Caco-2 (cell line): ENCODE measurements around the gene CCDC112. TPM values are rescaled to one million over a fixed set of nuclear protein-coding genes. Genes with fewer than 3 reads are reported as not detected.

ENCODE experiments used
- BruUV-seq: library from RNA; stranded (reverse); fragments of 400-500 nt; replicated peaks from 2 replicates; lab custom pipeline; 2021; lab: Mats Ljungman, UMichigan
- CTCF ChIA-PET: fragments of 300-600 bp; sonication (Branson Sonifier 250); formaldehyde crosslinking; loops from one replicate; lab custom pipeline; 2022; ENCODE audit warnings: antibody characterized with exemption; lab: Charles Lee
- POLR2A ChIA-PET: fragments of 300-600 bp; sonication (Branson Sonifier 250); formaldehyde crosslinking; loops from one replicate; lab custom pipeline; 2022; ENCODE audit warnings: antibody characterized with exemption; lab: Charles Lee
- DNase-seq, 2 experiments: peaks; one replicate each; pipeline versions ENCODE4 v3.0.0 to v3.0.0-alpha.2; 2020 to 2022
- H3K27me3 ChIP-seq: replicated peaks from 2 replicates; pipeline ENCODE4 v1.6.0; 2011; ENCODE audit warnings: low read length; ENCODE audit not compliant: control insufficient read depth, insufficient read depth
- H3K36me3 ChIP-seq: 2 replicates; pipeline ENCODE4 v1.5.1; 2011; ENCODE audit warnings: low read length; ENCODE audit not compliant: control insufficient read depth, insufficient read depth
- H3K4me1 ChIP-seq: fragments of 250-450 bp; sonication (Bioruptor Pico); 2 replicates; pipeline ENCODE4 v1.5.1; 2020; ENCODE audit warnings: mild to moderate bottlenecking
- H3K4me3 ChIP-seq: 2 replicates; pipeline ENCODE4 v1.5.1; 2011; ENCODE audit warnings: low read depth, mild to moderate bottlenecking, control low read depth, low read length
- H3K9me3 ChIP-seq: fragments of 250-450 bp; sonication (Bioruptor Pico); 2 replicates; pipeline ENCODE4 v1.5.1; 2020; ENCODE audit warnings: mild to moderate bottlenecking, moderate library complexity
- H3K27ac Mint-ChIP-seq: one replicate; pipeline ENCODE4 v1.8.0; 2022; ENCODE audit warnings: mixed read lengths; ENCODE audit not compliant: unreplicated experiment
- H3K27me3 Mint-ChIP-seq: one replicate; pipeline ENCODE4 v1.8.0; 2022; ENCODE audit warnings: mixed read lengths; ENCODE audit not compliant: insufficient read depth, unreplicated experiment
- H3K36me3 Mint-ChIP-seq: one replicate; pipeline ENCODE4 v1.8.0; 2022; ENCODE audit warnings: mild to moderate bottlenecking, mixed read lengths; ENCODE audit not compliant: insufficient read depth, unreplicated experiment
- H3K4me1 Mint-ChIP-seq: one replicate; pipeline ENCODE4 v1.8.0; 2022; ENCODE audit warnings: low read depth, mixed read lengths; ENCODE audit not compliant: unreplicated experiment
- H3K4me3 Mint-ChIP-seq: one replicate; pipeline ENCODE4 v1.8.0; 2022; ENCODE audit warnings: mild to moderate bottlenecking, moderate library complexity, mixed read lengths; ENCODE audit not compliant: unreplicated experiment
- H3K9me3 Mint-ChIP-seq: one replicate; pipeline ENCODE4 v1.8.0; 2022; ENCODE audit warnings: mixed read lengths; ENCODE audit not compliant: unreplicated experiment
- intact Hi-C: fragments of 100-400 bp; cut with micrococcal nuclease; formaldehyde crosslinking; loops from one replicate; pipeline ENCODE4 v1.10.0; 2022; ENCODE audit not compliant: unreplicated experiment
- total RNA-seq: library from RNA; stranded (reverse); gene quantifications from 2 replicates; pipeline ENCODE4 v1.2.3, GENCODE V29; 2022
- TF ChIP-seq, protein P1 (sequence below), 2 experiments: fragments of 200-600 bp in 1 of 2; IDR thresholded peaks; 1 replicate in 1 of 2; 2 replicates in 1 of 2; pipeline versions ENCODE4 v1.5.1 to v1.8.0; 2011 to 2022; ENCODE audit warnings: antibody characterized with exemption in 1 of 2, control low read depth in 1 of 2, inconsistent platforms in 1 of 2, low read depth in 1 of 2, low read length in 1 of 2, mild to moderate bottlenecking in 1 of 2, moderate library complexity in 1 of 2; ENCODE audit not compliant: insufficient read depth in 1 of 2, severe bottlenecking in 1 of 2, unreplicated experiment in 1 of 2

CCDC112 gene
- total RNA-seq, 1 experiment from 2014 or later: 2.9 TPM

DNA sequence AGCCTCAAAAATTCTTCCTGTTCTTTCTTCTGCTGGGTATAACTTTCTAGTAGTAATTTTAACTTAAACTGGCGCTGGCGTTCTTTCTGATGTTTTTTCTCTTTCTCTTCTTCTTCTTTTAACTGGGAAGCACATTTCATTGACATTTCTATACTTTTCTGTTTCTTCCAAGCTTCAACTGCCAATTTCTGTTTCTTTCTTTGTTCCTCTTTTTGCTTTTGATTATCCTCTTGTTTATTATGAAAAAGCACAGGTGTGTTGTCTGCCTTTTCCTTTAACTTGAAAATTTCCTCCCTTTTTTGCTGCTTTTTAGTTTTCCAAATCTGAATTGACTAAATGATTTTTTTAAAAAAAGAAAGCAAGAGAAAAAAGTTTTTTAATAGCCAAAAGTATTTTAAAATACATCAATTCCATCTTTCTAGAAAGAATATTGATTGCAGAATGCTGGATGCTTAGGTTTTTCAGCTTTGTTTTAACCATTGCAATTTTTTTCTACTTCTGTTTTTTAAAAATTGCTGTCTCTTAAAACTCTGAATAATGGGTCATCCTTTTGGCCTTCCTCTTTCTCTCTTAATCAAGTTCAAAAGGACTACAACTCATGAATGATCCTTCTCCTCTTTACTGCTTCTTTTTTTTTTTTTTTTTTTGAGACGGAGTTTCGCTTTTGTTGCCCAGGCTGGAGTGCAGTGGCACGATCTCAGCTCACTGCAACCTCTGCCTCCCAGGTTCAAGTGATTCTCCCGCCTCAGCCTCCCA lies 25.0 kb downstream of the CCDC112 start:
- Mint-ChIP-seq H3K27ac (no peak overlapping the region), H3K27me3 (no peaks in the 10 kb centered on the region), H3K4me3 (no peak overlapping the region), H3K9me3 (no peaks in the 10 kb centered on the region), H3K36me3 (no peaks in the 10 kb centered on the region), H3K4me1 (no peaks in the 10 kb centered on the region)
- TF ChIP-seq, protein P1, sequence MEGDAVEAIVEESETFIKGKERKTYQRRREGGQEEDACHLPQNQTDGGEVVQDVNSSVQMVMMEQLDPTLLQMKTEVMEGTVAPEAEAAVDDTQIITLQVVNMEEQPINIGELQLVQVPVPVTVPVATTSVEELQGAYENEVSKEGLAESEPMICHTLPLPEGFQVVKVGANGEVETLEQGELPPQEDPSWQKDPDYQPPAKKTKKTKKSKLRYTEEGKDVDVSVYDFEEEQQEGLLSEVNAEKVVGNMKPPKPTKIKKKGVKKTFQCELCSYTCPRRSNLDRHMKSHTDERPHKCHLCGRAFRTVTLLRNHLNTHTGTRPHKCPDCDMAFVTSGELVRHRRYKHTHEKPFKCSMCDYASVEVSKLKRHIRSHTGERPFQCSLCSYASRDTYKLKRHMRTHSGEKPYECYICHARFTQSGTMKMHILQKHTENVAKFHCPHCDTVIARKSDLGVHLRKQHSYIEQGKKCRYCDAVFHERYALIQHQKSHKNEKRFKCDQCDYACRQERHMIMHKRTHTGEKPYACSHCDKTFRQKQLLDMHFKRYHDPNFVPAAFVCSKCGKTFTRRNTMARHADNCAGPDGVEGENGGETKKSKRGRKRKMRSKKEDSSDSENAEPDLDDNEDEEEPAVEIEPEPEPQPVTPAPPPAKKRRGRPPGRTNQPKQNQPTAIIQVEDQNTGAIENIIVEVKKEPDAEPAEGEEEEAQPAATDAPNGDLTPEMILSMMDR (IDR thresholded peaks at IDR 0.05; ENCODE audit: insufficient read depth in 1 of 2, low read depth in 1 of 2, low read length in 1 of 2, severe bottlenecking in 1 of 2, unreplicated experiment in 1 of 2): no peak
- Histone ChIP-seq H3K36me3 (no peaks in the 10 kb centered on the region), H3K27me3 (no peaks in the 10 kb centered on the region), H3K4me1 (no peaks in the 10 kb centered on the region), H3K4me3 (no peak overlapping the region), H3K9me3 (no peaks in the 10 kb centered on the region)
- no TSS peak for BruUV-seq
- intact Hi-C loops: no loop called here
- POLR2A ChIA-PET: no interaction called here
- CTCF ChIA-PET: no interaction called here
- no peak for DNase-seq

DNA sequence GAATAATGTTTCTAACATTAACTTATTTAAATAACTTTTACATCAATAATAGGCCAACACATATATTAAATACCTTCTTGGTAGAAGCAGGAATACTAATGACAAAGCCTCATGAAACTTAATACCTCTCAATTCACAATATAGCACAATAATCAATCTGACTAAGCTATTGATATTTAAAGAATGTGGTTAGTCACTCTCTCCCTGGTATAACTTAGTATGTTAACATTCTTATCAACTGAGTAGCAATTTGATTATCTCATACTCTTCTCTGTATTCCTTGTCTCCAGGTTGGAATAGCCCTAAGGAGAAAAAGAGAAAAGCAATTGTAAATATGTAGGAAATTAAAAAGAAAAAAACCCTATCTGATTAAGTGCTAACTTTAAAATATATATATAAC lies 28.8 kb downstream of the CCDC112 start:
- H3K4me3 Mint-ChIP-seq: no peak overlapping the region
- DNase-seq: no peak
- H3K9me3 ChIP-seq: no peaks in the 10 kb centered on the region
- intact Hi-C loops: no loop called here
- TF ChIP-seq, protein P1 (IDR thresholded peaks at IDR 0.05; ENCODE audit: insufficient read depth in 1 of 2, low read depth in 1 of 2, low read length in 1 of 2, severe bottlenecking in 1 of 2, unreplicated experiment in 1 of 2): no peak
- H3K27me3 Mint-ChIP-seq: no peaks in the 10 kb centered on the region
- H3K36me3 ChIP-seq: no peaks in the 10 kb centered on the region
- no peaks in the 10 kb centered on the region for H3K4me1 ChIP-seq
- no peak overlapping the region for H3K27ac Mint-ChIP-seq
- H3K27me3 ChIP-seq: no peaks in the 10 kb centered on the region
- no peaks in the 10 kb centered on the region for H3K36me3 Mint-ChIP-seq
- BruUV-seq: no TSS peak
- ChIA-PET POLR2A (no interaction called here), CTCF (no interaction called here)
- no peak overlapping the region for H3K4me3 ChIP-seq
- H3K4me1 Mint-ChIP-seq: no peaks in the 10 kb centered on the region
- H3K9me3 Mint-ChIP-seq: no peaks in the 10 kb centered on the region

DNA sequence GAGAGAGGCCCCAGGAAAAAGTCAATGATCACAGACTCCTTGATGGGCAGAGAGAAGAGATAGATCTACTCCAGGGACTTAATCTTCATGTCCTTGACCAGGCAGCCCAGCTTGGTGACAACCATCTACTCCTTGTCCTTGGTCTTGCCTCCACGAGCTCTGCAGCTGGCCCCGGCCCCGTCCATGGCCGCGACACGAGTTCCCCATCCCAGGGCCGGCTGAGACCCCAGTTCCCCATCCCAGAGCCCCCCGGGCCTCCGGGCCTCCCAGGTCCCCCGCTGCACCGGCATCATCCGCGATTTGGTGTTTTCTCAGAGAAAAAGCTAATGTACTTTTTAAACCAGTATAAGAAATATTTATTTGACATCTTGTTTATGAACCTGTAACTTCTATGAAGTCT lies 31.2 kb downstream of the CCDC112 start:
- H3K27ac Mint-ChIP-seq: no peak overlapping the region

More for the DNA sequence above, 31.2 kb downstream of the CCDC112 start:
- no TSS peak for BruUV-seq
- intact Hi-C loops: no loop called here
- DNase-seq: no peak
- Mint-ChIP-seq H3K4me1 (no peaks in the 10 kb centered on the region), H3K27me3 (no peaks in the 10 kb centered on the region), H3K9me3 (no peaks in the 10 kb centered on the region), H3K36me3 (no peaks in the 10 kb centered on the region), H3K4me3 (no peak overlapping the region)
- Histone ChIP-seq H3K27me3 (no peaks in the 10 kb centered on the region), H3K4me1 (peaks cover 7% of the 10 kb centered on the region; the same call in 1 of the 2 replicates), H3K36me3 (no peaks in the 10 kb centered on the region), H3K4me3 (no peak overlapping the region), H3K9me3 (no peaks in the 10 kb centered on the region)
- TF ChIP-seq, protein P1 (IDR thresholded peaks at IDR 0.05; ENCODE audit: insufficient read depth in 1 of 2, low read depth in 1 of 2, low read length in 1 of 2, severe bottlenecking in 1 of 2, unreplicated experiment in 1 of 2): no peak
- POLR2A ChIA-PET: no interaction called here
- CTCF ChIA-PET: no interaction called here
